Heart left ventricle (tissue), 13 donors: ENCODE data around the gene ALDH3B1.
"Not testable (repeated sequence)": the region's sequence is repeated elsewhere in the genome, so short reads cannot be mapped to it uniquely, and the experiment has no call there.

Source experiments
- POLR2A ChIP-seq, 2 donors: fragments of 450-650 bp; IDR thresholded peaks; one replicate each; pipeline ENCODE4 v1.6.1; 2017; ENCODE audit warnings: antibody characterized with exemption in 2 of 2, mild to moderate bottlenecking in 2 of 2, moderate library complexity in 2 of 2
- TF ChIP-seq, protein P1 (sequence below), 12 donors: fragments of 200-600 bp; sonication (generic) in 4 of 12; IDR thresholded peaks; one replicate each; pipeline versions ENCODE4 v1.5.0 to v1.8.0; 2018 to 2022; ENCODE audit warnings: antibody characterized with exemption in 12 of 12, mild to moderate bottlenecking in 5 of 12
- donor health status: ischemic (EF 13 %, LVEDD 7.1; RV severe dilation, severe dysfunction).
- donor health status: DM: no; HTN: yes; CAD: no.
- donor health status: DM: no; HTN: no; CAD: no.
- donor health status: ischemic (EF 25% LVEDD 6.9; RV normal size, moderate dysfunction).
- donor health status: ischemic (EF 25% LVEDD 5.7; RV mildly dilated, moderate dysfunction).
- donor health status: ischemic (EF 35%, LVEDD 5.7; RV mildly dilated, moderate dysfunction).
- donor health status: nonischemic (EF 11% LVEDD 7.7; RV severe dilation, severe dysfunction).
- donor health status: DM: yes; HTN: yes; CAD: no.
- donor health status: PGD.
- donor health status: ischemic (EF 29% LVEDD 5.4; RV normal size, mild dysfunction).
- donor health status: nonischemic (EF 23%, LVEDD 6.1; RV moderate dilation, normal function).

DNA sequence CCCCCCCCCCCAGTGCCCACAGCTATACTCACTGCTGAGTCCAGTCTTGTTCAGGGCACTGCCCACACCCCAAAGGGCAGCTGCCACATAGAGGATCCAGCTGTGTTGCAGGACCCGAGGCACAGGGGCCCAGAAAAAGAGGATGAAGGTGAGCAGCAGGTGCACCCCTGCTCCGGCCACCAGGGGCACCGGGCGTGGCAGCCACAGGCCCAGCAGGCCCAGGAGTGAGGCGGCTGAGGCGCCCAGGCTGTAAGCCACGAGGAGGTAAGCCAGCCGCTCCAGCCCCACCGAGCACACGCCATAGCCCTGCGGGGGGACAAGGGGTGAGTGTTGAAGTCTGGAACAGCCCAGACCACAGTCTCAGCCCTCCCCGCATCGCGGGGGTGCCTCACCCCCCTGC is 14.5 kb upstream of the ALDH3B1 start:
- TF ChIP-seq, protein P1, sequence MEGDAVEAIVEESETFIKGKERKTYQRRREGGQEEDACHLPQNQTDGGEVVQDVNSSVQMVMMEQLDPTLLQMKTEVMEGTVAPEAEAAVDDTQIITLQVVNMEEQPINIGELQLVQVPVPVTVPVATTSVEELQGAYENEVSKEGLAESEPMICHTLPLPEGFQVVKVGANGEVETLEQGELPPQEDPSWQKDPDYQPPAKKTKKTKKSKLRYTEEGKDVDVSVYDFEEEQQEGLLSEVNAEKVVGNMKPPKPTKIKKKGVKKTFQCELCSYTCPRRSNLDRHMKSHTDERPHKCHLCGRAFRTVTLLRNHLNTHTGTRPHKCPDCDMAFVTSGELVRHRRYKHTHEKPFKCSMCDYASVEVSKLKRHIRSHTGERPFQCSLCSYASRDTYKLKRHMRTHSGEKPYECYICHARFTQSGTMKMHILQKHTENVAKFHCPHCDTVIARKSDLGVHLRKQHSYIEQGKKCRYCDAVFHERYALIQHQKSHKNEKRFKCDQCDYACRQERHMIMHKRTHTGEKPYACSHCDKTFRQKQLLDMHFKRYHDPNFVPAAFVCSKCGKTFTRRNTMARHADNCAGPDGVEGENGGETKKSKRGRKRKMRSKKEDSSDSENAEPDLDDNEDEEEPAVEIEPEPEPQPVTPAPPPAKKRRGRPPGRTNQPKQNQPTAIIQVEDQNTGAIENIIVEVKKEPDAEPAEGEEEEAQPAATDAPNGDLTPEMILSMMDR (IDR thresholded peaks at IDR 0.05), result not testable (repeated sequence)
- not testable (repeated sequence) for TF ChIP-seq POLR2A (IDR thresholded peaks at IDR 0.05)
